NAMALWA (cell line): ENCODE measurements around the gene ACTRT2.
A peak's percentile ranks its signal among the peaks of the same experiment; 100 is the strongest.

ENCODE experiments used
- DNase-seq: peaks from one replicate; pipeline ENCODE4 v3.0.0-alpha.2; 2015; ENCODE audit warnings: low spot score

The ACTRT2 gene

DNA sequence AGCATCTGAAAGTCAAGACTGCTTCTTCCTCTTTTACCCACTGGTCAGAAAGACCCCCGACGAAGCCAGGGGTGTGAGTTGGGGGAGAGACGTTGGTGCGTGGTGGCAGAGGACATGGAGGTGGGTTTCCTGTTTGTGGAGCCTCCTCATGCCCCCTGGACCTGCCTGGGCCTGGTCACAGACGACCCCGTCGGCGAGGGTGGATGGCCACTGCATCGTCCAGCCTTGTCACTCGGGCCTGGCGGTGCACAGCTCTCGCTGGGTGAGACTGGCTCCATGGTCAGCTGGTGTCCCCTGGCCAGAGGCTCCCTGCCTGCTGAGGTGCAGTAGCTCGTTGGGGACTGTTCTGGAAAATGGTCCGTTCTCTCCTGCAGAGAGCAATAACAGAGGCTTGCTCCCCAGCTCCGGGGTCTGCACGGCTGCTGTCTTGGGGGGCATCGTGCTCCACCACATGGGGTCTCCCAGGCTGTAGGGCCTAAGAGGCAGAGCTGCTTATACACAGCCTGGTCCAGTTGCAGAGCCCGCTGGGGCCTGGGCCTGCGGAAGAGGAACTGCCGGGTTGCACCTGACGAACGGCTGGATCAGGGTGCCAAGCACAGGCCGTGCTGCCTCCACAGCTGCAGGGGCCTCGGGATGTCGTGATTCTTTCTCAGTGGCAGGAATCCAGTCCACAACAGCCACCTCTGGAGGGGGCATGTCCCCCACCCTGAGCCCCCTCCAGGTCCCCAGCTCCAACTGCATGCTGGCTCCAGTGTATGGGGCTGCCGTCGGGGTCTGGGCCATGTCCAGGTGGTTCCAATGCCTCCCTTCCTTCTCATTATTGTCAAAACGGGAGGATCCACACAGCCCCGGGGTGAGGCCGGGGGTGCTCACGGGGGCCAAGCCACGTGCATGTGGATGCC is 18.0 kb upstream of the ACTRT2 start:
- peak; percentile 48 for DNase-seq

DNA sequence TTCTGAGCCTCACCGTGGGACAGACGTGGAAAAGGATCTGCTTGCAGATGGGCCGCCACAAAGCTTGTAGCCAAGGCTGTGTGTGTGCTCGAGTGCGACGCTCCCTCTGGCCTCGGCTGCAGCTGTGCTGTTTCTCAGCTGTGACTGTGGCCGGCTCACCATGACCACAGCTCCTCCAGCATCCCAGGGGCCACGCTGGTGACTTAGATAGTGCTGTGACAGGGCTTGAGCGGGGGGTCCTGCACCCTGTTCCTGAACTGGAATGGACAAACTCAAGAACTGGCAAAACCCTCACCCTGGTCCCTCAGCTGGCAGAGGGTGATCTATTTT is 17.4 kb upstream of the ACTRT2 start:
- DNase-seq = peak; percentile 60

DNA sequence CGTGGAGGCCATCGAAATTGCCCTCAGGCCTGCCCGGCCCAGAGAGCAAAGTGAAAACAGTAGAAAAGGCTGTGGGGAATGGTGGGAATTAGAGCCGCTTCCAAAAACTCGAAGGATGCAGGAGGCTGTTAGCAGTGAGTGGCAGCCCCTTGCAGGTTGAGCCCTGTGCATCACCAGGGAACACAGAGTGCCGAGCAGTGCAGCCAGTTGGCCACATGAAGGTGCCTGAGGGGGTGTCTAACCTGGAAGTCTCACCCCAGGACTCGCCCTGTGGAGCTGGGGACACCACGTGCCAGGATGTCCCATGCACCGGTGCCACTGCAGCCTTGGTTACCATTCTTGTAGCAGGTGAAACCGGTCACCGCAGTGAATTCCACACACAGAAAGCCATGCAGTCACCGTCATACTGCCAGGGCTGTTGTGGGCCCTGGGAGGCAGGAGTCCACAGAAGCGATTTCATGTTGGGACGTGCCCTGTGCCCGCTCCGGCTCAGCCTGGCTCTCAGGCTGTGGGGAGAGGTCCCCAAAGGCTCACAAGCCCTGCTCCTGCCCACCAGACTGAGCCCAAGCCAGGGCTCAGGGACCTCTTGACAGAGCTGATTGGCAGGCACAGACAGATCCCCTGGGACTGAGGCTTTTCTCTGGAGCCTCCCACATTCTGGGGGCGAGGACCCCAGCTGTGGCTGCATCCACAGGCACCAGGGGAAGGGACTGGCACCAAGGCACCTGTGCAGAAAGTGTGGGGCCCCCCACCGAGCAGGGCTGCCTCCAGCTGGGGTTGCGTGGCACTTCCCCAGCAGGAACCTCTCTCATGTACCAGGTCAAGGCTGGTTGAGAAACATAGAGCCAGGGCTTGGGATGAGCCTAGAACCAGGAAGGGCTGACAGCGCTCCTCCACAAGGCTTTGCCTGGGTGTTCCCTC is 16.7 kb upstream of the ACTRT2 start:
- no peak for DNase-seq

DNA sequence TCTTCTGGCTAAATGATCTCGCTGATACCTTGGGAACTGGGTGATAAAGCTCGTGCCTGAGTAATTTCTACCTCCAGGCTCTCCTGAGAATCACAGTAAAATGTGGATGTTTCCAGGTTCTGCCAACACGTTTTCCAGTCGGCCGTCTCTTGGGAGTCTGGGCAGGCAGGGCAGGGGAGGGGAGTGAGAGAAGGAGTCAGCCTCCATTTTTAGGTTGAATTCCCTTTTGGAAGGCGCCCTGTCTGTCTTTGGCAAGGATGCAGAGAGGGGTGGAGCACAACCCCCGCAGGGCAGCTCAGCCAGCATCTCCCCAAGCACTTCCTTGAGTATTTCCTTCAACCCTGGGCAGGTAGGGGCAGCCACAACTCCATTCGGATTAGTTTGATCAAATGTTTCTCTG is 15.5 kb upstream of the ACTRT2 start:
- no peak for DNase-seq

DNA sequence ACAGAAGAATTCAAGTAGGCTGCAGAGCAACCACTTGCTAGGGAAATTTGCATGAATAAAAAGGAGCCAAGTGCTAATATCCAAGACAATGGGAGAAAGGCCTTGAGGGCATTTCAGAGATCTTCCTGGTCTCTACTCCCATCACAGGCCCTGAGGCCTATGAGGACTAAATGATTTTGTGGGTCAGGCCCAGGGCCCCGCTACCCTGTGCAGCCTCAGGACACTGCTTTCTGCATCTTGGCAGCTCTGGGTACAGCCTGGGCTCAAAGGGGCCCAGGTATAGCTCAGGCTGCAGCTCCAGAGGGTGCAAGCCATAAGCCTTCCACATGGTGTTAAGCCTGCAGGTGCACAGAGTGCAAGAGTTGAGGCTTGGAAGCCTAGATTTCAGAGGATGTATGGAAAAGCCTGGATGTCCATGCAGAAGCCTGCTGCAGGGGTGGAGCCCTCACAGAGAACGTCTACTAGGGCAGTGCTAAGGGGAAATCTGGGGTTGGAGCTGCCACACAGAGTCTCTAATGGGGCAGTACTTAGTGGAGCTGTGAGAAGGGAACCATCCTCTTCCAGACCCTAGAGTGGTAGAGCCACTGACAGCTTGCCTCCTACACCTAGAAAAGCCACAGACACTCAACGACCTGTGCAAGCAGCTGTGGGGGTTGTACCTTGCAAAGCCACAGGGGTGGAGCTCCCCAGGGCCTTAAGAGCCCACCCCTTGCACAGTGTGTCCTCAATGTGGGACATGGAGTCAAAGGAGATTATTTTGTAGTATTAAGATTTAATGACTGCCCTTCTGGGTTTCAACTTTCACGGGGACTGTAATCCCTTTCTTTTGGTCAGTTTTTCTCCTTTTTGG is 13.7 kb upstream of the ACTRT2 start:
- no peak for DNase-seq

DNA sequence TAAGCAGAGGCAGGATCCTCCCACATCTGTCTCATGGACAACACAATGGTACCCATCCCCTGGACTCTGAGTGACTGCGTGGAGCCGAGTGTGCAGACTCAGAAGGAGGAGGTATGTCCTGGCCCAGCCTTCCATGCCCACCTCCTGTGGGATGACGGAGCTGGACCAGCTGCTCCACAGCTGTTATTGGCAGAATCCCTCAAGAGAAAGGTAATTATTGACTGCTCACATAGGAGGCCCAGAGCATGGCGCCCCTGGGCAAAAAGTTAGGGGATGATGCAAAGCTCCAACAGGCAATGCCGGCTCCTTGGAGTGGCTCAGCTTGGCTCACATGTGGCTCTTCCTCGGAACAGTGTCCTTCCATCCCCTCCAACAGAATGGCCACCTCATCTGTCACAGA is 12.2 kb upstream of the ACTRT2 start:
- DNase-seq = no peak

DNA sequence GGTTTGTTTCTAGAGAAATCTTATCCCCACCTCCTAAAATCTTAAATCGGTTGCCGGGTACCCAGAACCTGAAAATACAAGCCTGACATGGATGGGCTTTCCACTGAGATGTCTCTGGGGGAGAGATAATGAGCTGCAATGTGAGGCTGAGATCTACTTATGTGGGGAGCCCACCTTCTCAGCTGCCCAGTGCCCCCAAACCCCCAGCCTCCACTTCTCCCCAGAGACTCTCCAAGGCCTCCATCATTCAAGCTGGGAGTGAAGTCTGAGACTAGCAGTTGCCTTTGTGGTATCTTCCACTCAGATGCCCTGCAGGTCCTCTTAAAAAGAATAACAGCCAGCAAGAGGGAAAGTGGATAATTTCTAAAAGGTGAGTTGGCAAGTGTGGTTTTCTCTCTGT is 11.7 kb upstream of the ACTRT2 start:
- no peak for DNase-seq

DNA sequence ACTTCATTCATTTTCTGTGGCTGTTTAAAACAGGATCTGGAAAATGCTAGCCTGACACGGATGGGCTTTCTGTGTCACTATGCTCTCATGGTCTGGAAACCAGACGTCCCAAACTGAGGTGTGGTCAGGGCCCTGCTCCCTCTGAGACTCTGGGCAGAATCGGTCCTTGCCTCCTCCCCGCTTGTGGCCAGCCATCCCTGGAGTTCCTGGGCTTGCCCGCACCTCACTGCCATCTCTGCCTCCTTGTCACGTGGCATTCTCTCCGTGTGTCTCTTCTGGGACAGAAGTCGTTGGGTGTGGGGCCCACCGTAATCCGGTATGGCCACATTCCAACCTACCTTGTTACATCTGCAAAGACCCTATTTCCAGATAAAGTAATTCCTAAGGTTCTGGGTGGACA is 10.1 kb upstream of the ACTRT2 start:
- DNase-seq = no peak

DNA sequence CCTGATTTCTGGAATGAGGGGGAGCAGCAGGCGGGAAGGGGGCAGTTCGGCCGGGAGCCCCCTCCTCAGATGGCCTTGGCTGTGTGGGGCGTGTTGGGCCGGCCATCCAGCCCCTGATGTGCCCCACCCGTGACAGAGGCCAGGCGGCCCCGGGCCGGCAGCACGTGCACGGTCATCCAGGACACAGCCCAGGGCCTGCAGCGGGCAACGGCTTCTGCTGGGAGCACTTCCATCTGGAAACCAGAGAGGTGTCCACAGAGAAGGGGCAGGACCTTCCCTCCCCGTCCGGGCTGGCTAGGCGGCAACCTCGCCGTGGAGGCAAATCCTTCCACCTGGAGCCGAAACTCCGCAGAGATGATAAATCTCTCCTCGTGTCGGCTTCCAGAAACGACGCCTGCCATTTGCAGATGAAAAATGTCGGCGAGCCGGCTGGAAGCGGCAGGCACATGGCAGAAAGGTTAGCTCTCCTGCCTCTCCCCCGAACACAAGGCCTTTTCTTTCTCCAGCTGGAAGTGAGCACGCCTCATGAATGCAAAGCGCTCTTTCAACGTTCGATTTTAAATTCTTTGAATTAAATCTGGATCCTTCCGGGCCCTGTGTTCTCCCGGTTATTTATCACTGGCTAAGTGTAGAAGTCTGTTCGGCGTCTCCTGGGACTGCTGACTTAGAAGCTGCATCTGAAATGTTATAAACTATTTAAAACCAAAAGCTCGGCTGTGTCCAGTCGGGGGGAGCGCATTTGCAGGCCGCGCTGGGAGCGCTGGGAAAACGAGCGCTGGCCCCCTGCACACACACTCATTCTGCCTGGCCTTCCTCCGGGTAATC is 9.4 kb upstream of the ACTRT2 start:
- no peak for DNase-seq

DNA sequence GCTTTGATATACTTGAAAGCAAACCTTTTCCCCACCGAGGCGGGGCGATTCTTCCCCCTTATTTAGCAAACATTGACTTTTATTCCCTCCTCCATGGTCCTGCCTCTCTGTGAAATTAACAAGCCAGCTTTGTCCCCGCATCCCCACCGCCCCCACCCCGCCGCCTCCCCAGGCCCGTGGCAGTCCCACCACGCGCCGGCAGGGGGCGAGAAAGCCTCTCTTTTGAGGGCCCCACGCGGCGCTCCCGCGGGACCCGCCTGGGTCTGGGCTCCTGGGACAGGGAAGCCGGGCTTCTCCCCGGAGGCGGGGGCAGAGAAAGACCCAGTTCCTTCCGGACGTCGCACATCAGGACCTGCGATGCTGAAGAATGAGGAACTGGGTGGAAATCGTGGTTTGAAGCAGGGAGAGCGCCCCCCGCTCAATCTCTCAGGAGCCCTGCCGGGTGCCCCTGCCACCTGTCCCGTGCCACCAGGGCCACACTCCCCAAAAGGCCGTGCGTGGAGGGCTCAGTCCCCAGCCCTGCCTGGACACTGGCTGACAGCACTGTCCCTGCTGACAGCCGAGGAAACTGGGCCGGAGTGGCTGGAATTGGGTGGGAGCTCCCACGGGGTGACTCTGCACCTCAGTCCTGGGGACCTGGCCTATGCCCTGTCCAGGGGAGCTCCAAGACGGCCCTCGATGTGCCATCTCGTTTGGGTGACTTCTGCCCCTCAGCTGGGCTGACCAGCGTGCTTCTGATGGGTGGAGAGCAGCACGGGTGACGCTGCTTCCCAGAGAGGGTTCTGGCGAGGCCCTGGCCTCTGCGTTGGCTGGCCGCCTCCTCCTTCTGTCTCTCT is 8.6 kb upstream of the ACTRT2 start:
- peak; percentile 70 for DNase-seq

DNA sequence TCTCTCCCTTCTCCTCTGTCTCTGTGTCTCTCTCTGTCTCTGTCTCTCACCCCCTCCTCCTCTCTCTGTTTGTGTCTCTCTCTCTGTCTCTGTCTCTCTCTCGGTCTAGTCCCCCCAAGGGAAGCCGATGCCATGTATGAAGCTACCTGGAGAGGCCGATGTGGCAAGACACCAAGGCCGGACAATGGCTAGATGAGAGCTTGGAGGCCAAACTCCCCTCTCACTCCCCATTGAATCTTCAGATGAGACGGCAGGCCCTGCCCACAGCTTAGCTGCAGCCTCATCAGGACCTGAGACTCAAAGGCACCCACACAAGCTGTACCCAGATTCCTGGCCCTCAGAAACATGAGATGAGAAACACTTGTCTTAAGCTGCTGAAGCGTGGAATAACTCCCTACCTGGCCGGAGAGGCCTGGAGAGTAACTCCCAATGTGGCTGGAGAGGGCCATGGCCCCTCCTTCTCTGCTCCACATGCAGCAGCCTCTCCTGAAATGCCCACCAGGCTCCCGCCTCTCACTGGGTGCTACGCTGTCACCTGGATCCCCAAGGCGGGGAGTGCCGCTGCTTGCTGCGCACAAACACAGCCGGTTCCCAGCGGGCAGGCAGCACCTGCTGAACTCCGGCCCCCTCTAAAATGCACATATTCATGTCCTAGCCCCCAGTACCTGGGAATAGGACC is 7.8 kb upstream of the ACTRT2 start:
- no peak for DNase-seq

DNA sequence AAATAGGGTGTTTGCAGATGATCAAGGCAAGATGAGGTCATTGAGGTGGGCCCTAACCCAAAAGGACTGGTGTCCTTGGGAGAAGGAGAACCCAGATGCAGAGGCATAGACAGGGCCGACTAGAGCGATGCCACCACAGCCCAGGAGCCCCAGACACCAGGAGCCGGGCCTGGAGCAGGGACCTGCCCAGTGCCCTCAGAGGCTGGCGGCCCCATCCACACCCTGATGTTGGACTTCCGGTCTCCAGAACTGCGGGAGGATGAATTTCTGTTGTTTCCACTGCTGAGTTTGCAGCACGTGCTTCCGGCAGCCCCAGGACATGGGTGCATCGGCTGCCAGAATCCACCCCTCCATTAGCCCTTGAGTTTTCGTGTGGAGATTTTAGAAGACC is 7.2 kb upstream of the ACTRT2 start:
- no peak for DNase-seq

DNA sequence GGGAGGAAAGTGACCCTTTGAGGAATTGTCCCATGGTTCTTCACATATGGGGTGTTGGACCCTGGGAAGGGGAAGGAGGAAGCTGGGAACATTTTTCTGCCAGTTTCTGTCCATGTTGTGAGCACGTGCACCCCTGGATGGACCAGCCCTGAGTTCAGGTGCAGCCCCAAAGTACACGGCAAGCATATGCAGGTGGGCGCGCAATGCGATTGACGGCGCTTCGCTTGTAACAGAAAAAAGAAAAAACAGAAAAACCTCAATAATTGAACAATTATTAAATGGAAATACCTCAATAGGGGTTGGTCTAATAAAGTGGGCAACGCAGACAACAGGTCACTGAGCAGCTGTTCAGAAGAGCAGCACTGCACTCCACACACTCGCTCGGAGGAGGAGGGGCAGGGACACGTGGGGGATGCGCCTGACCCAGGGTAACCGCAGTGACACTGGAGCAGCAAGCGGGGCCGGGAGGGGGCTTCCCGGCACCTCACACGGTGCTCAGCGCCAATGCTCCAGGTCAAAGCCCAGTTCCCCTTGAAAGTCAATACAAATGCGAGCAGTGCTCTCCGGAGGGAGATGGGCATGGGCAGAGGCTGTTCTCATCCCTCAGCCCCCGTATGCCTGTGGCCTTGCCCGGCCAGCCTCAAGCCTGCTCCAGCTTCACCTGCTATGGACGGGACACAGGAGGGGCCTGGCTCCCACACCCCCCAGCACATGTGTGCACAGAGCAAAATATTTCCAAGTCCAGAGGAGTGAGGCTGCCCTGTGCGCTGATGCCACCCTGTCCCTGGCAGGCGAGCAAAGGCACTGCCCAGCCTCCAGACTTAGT is 6.6 kb upstream of the ACTRT2 start:
- DNase-seq = no peak

DNA sequence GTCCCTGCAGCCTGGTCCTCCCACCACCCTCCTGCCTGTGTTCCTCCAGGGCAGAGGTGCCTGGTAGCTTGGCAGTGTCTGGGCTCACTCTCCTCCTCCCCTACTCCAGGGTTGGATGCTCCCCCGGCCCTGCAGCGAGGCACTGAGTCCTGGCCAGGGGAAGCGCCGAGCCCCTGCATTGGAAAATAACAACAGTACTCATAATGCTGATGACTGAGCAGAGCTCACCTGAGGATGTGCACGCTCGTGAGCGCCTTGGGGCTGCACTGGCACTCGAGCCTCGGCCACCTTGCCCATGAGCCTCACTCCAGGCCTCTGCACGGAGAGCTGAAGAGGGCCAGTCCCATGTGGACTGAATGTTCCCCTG is 6.0 kb upstream of the ACTRT2 start:
- no peak for DNase-seq

DNA sequence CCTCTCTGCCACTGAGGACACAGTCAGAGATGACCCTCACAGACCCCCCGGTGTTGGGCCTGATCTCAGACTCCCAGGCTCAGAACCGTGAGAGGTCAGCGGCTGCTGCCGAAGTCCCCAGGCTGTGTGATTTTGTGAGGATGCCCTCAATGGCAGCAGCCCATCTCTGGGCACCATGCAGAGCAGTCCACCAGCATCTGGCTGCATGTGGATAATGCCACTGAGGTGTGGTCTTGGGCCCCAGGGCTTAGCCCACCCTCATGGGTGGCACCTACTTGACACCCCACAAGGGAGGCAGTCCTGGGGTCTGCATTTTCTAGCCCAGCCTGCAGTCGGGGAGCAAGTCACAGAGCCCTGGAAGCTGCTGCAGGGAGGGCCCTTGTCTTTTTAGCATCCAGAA is 5.5 kb upstream of the ACTRT2 start:
- DNase-seq = no peak

DNA sequence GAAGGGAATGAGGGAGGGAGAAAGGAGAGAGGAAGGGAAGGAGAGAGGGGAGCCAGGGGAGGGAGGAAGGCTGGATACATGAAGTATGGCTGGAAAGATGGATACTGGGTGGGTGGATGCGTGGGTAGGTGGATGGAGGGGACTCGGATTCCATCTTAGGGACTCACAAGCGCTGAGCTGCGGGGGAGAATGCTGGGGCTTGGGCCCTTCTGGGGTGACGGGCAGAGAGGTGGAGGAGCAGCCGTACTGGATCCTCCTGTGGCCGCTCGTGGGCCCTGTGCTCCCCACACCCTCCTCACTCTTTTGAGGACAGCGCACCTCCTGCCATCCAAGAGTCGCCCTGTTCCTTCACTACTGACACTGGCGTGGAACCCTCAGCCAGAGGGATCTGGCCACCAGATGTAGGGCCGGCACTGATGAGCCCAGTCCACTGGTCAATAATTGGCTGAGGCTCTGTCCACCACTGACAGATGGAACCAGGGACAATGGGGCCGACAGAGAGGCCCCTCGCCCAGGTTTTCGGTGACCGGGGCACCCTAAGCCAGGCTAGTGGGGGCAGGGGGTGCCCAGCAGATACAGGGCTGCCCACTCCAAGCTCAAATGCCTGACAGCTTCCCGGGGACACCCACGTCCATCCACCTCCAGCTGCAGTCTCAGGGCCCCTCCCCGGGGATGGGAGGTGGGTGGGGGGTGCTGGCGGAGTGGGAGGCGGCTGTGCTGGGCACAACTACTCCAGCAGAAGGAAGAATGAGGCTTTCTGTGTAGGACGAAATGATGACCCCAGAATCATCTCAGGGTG is 4.4 kb upstream of the ACTRT2 start:
- no peak for DNase-seq

DNA sequence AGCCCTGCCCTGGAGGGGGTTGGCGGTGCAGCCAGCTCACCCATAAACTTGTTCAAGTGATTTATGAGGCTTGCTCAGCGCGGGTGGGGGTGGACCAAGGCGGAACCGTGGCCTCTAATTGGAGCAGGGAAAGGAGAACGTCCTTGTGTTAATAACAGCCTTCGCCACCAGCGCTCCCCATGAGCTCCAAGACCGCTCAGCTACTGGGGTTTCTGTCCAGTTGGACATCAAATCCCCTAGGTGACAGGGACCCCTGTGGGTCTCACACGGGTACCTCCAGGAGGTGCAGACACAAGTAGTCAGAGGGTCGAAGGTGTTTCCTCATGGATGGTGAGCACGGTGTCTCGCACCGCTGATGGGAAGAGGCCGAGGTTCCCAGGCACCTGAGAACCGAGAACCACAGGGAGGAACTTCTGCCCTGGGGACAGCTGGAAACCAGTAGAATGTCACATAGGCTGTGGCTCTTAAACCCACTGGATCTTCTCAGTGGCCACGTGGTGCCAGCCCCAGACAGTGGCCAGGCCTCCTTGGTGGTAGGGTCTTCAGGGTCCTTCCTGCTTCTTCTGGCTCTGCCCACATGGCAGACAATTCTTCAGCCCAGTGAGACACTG is 3.7 kb upstream of the ACTRT2 start:
- no peak for DNase-seq

DNA sequence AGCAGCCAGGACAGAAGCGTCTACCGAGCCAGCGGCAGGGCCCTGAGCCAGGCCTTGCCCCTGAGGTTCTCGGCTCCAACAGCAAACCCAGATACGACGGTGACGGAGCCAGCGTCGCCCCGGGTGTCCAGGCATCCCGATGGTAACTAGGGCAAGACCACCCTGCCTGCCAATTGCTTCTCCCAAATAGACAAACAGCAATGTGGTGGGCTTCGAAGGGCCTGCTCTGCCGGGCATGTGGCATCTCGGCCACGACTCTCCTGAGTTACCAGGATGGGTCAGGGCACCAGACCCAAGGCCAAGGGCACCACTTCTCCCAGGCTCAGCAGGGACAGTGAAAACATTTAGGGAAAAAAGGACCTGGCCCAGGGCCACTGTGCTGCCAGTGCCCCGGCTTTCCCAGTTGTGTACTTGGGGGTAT is 3.2 kb upstream of the ACTRT2 start:
- DNase-seq = no peak
